CD4-positive, CD25-positive, alpha-beta regulatory T cell (primary cell): ENCODE measurements around the gene PTPRT. TPM values are rescaled to one million over a fixed set of nuclear protein-coding genes. Genes with fewer than 3 reads are reported as not detected.

ENCODE experiments used
- ATAC-seq, 2 donors: fragments of 150-1000 bp; cut with Tn5 transposase; one replicate each; pipeline ENCODE4 v1.10.0; 2021; ENCODE audit warnings: low read depth in 2 of 2, moderate number of reproducible peaks in 2 of 2, moderate library complexity in 1 of 2
- DNase-seq, 3 donors: peaks; one replicate each; pipeline versions ENCODE4 v3.0.0 to v3.0.0-alpha.2; 2012 to 2022; ENCODE audit warnings: mixed read lengths in 1 of 3
- H3K27ac ChIP-seq: one replicate; pipeline ENCODE4 v1.7.0; 2013; ENCODE audit warnings: mild to moderate bottlenecking, low read length; ENCODE audit not compliant: insufficient read depth, poor library complexity, severe bottlenecking
- H3K27me3 ChIP-seq: one replicate; pipeline ENCODE4 v1.7.0; 2013; ENCODE audit warnings: low read length; ENCODE audit not compliant: control insufficient read depth, insufficient read depth
- H3K36me3 ChIP-seq: one replicate; pipeline ENCODE4 v1.7.0; 2013; ENCODE audit warnings: mild to moderate bottlenecking, low read length, moderate library complexity; ENCODE audit not compliant: control insufficient read depth, insufficient read depth
- H3K4me1 ChIP-seq: 2 replicates; pipeline ENCODE4 v1.7.0; 2013; ENCODE audit warnings: mild to moderate bottlenecking, low read length; ENCODE audit not compliant: insufficient read depth, control insufficient read depth, poor library complexity, severe bottlenecking
- H3K4me3 ChIP-seq: one replicate; pipeline ENCODE4 v1.7.0; 2013; ENCODE audit warnings: low read depth, mild to moderate bottlenecking, low read length, moderate library complexity
- H3K9me3 ChIP-seq, 2 experiments: 1 replicate in 1 of 2; 2 replicates in 1 of 2; pipeline ENCODE4 v1.7.0; 2013; ENCODE audit warnings: low read length in 2 of 2, mild to moderate bottlenecking in 1 of 2, moderate library complexity in 1 of 2; ENCODE audit not compliant: control insufficient read depth in 2 of 2
- H3K27ac Mint-ChIP-seq, 3 donors: one replicate each; pipeline ENCODE4 v1.8.0; 2020 to 2022; ENCODE audit warnings: mild to moderate bottlenecking in 3 of 3, mixed read lengths in 3 of 3, moderate library complexity in 2 of 3
- H3K27me3 Mint-ChIP-seq: one replicate; pipeline ENCODE4 v1.8.0; 2022; ENCODE audit warnings: mild to moderate bottlenecking, mixed read lengths
- H3K36me3 Mint-ChIP-seq: one replicate; pipeline ENCODE4 v1.8.0; 2020; ENCODE audit warnings: mixed read lengths
- H3K4me1 Mint-ChIP-seq, 4 donors: one replicate each; pipeline ENCODE4 v1.8.0; 2020 to 2022; ENCODE audit warnings: mixed read lengths in 4 of 4, mild to moderate bottlenecking in 1 of 4
- H3K4me3 Mint-ChIP-seq, 4 donors: one replicate each; pipeline ENCODE4 v1.8.0; 2020 to 2022; ENCODE audit warnings: mild to moderate bottlenecking in 4 of 4, mixed read lengths in 4 of 4, moderate library complexity in 3 of 4
- H3K9me3 Mint-ChIP-seq, 7 donors: one replicate each; pipeline ENCODE4 v1.8.0; 2020 to 2022; ENCODE audit warnings: mixed read lengths in 7 of 7, mild to moderate bottlenecking in 3 of 7, moderate library complexity in 2 of 7
- polyA plus RNA-seq, 4 donors: library from polyadenylated mRNA; unstranded; fragments of 300-500 nt; fragmentation: Illumina TruSeq; gene quantifications; one replicate each; pipeline ENCODE4 v1.2.3, GENCODE V29; 2021
- total RNA-seq: library from RNA; stranded (reverse); gene quantifications from one replicate; pipeline ENCODE4 v1.2.3, GENCODE V29; 2022

The PTPRT gene
- total and polyA plus RNA-seq, 5 donors from 2014 or later = not detected

DNA sequence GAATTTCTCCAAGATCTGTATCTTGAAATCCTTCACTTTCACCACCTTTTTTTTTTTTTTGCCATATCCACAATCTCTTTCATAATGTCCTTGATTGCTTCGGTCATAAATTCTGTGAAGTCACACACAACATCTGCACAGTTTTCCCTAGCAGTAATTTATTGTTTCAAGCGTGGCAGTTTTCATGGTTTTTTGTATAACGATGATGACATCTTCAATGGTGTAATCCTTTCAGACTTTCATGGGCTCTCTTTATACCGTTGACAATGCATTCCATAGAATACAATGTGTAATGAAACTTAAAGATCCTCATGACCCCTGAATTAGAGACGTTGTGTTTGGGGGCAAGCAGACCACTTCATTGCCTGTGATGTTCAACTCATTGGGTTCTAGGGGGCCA, 693.1 kb downstream of the PTPRT start:
- H3K27me3 Mint-ChIP-seq = no peaks in the 10 kb centered on the region
- no peaks in the 10 kb centered on the region for H3K4me1 ChIP-seq
- no peak for DNase-seq
- H3K4me1 Mint-ChIP-seq = peaks cover 0 to 2% (median 0%) of the 10 kb centered on the region in 4 donors
- no peak overlapping the region for H3K27ac ChIP-seq
- H3K4me3 ChIP-seq = no peak overlapping the region
- peaks cover 0 to 3% (median 0%) of the 10 kb centered on the region in 7 donors for H3K9me3 Mint-ChIP-seq
- H3K4me3 Mint-ChIP-seq = no peak overlapping the region
- no peak for ATAC-seq
- H3K36me3 ChIP-seq = no peaks in the 10 kb centered on the region
- no peaks in the 10 kb centered on the region for H3K36me3 Mint-ChIP-seq
- H3K27ac Mint-ChIP-seq = no peak overlapping the region
- no peaks in the 10 kb centered on the region for H3K9me3 ChIP-seq
- H3K27me3 ChIP-seq = no peaks in the 10 kb centered on the region

DNA sequence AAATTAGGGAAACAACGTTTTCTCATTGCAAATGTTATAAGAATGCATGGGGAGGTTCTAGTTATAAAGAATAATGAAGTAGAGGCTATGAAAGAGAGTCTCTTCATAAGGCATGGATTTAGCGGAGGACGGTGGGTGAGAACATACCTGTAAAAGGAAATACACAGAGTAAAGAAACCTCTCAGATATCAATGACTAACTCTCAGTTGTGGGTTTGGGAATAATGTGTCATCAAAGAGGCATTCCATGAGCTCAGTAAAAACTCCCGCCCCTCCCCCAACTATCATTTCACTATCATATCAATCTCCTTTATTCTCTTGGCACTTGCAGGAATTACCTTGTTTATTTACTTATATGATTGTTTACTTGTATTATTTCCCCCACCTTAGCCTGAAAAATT, 695.4 kb downstream of the PTPRT start:
- Histone ChIP-seq H3K27me3 (no peaks in the 10 kb centered on the region), H3K36me3 (no peaks in the 10 kb centered on the region), H3K4me1 (no peaks in the 10 kb centered on the region), H3K9me3 (no peaks in the 10 kb centered on the region), H3K27ac (no peak overlapping the region), H3K4me3 (no peak overlapping the region)
- Mint-ChIP-seq H3K27ac (no peak overlapping the region), H3K4me1 (no peaks in the 10 kb centered on the region), H3K9me3 (peaks cover 0 to 4% (median 0%) of the 10 kb centered on the region in 7 donors), H3K27me3 (no peaks in the 10 kb centered on the region), H3K4me3 (no peak overlapping the region), H3K36me3 (no peaks in the 10 kb centered on the region)
- DNase-seq (no peak), ATAC-seq (no peak)

GRCh38 chr20:42493001-42493400, 696.7 kb downstream of the PTPRT start:
- DNase-seq = no peak
- no peak overlapping the region for H3K4me3 Mint-ChIP-seq

DNA sequence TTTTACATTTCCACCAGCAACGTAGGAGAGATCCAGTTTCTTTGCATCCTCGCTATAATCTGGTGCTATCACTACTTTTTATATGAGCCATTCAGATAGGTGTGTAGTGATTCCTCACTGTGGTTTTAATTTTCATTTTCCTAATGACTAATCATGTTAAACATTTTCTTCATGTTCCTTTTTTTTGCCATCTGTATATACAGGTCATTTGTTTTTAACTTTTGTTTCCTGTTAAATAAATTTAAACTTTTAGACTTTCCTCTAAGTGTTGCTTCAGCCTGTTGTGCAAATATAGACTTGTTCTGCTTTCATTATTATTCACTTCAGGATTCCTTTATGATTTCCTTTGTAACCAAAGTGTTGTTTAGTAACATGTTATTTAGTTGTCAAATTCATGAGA, 697.4 kb downstream of the PTPRT start:
- Histone ChIP-seq H3K4me1 (no peaks in the 10 kb centered on the region), H3K4me3 (no peak overlapping the region), H3K27me3 (no peaks in the 10 kb centered on the region), H3K9me3 (no peaks in the 10 kb centered on the region), H3K27ac (no peak overlapping the region), H3K36me3 (no peaks in the 10 kb centered on the region)
- Mint-ChIP-seq H3K27me3 (no peaks in the 10 kb centered on the region), H3K9me3 (peaks cover 0 to 8% (median 0%) of the 10 kb centered on the region in 7 donors), H3K27ac (no peak overlapping the region), H3K4me3 (no peak overlapping the region), H3K4me1 (no peaks in the 10 kb centered on the region), H3K36me3 (no peaks in the 10 kb centered on the region)
- DNase-seq (no peak), ATAC-seq (no peak)

More at GRCh38 chr20:42493001-42493400, 696.7 kb downstream of the PTPRT start:
- Mint-ChIP-seq H3K9me3 (peaks cover 0 to 5% (median 0%) of the 10 kb centered on the region in 7 donors), H3K36me3 (no peaks in the 10 kb centered on the region), H3K4me1 (no peaks in the 10 kb centered on the region), H3K27me3 (no peaks in the 10 kb centered on the region), H3K27ac (no peak overlapping the region)
- Histone ChIP-seq H3K27ac (no peak overlapping the region), H3K9me3 (no peaks in the 10 kb centered on the region), H3K4me3 (no peak overlapping the region), H3K4me1 (no peaks in the 10 kb centered on the region), H3K36me3 (no peaks in the 10 kb centered on the region), H3K27me3 (no peaks in the 10 kb centered on the region)
- ATAC-seq = no peak

DNA sequence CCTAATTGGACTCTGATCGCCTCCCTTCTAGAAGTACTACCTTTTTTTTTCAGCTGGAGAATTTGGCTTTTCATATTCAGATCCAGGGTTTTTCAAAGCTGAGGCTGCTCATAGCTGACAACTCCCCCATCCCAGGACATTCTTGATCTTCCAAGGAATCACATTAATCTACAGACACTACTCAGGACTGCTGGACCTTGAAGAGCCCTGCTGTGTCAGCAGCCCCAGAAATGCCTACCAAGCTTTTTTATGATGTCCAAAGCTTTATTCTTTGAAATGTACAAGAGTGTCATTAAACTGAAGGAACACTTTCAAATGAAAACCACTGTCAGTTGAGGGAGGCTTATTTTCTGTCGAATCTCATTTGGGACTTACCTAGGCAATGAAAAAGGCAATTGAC, 704.1 kb downstream of the PTPRT start:
- Mint-ChIP-seq H3K27me3 (no peaks in the 10 kb centered on the region), H3K36me3 (no peaks in the 10 kb centered on the region), H3K4me1 (no peaks in the 10 kb centered on the region), H3K27ac (no peak overlapping the region), H3K4me3 (no peak overlapping the region), H3K9me3 (peaks cover 0 to 11% (median 2%) of the 10 kb centered on the region in 7 donors)
- Histone ChIP-seq H3K4me3 (no peak overlapping the region), H3K27ac (no peak overlapping the region), H3K36me3 (no peaks in the 10 kb centered on the region), H3K27me3 (no peaks in the 10 kb centered on the region), H3K9me3 (no peaks in the 10 kb centered on the region), H3K4me1 (no peaks in the 10 kb centered on the region)
- ATAC-seq (no peak), DNase-seq (no peak)

DNA sequence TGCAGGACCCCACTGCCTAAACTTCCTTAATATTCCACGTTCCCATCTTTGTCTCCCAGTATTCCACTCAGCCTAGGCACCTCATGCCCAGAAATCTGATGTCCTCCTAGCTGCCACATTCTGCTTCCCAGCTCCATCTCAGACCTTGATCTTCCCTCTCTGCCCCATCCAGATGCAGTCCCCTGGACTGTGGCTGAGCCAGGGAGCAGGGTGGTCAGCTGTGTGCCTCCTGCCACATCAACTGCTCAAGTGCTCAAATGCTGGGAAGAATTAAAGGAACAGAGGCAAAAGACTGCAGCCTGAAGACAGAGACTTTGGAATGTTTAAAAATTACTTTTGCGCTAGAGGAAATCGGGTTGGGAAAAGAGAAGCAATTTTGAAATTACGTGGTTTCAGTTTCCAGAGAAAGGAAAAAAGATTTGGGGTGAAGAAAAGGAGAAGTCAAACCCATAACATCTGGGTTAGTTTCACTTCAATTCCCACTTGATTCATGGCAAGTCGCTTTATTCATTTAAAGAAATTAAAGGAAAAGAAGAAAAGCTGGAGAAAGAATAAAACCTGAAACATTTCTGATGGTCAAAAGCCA, 704.8 kb downstream of the PTPRT start:
- Histone ChIP-seq H3K27ac (no peak overlapping the region), H3K4me3 (no peak overlapping the region), H3K4me1 (no peaks in the 10 kb centered on the region), H3K36me3 (no peaks in the 10 kb centered on the region), H3K9me3 (no peaks in the 10 kb centered on the region), H3K27me3 (no peaks in the 10 kb centered on the region)
- Mint-ChIP-seq H3K27ac (no peak overlapping the region), H3K9me3 (peaks cover 0 to 10% (median 2%) of the 10 kb centered on the region in 7 donors), H3K36me3 (no peaks in the 10 kb centered on the region), H3K4me1 (no peaks in the 10 kb centered on the region), H3K4me3 (no peak overlapping the region), H3K27me3 (no peaks in the 10 kb centered on the region)
- DNase-seq (no peak), ATAC-seq (no peak)

- Histone ChIP-seq H3K36me3 (no peaks in the 10 kb centered on the region), H3K27ac (no peak overlapping the region), H3K9me3 (no peaks in the 10 kb centered on the region), H3K4me3 (no peak overlapping the region), H3K4me1 (no peaks in the 10 kb centered on the region), H3K27me3 (no peaks in the 10 kb centered on the region)
- no peaks in the 10 kb centered on the region for H3K27me3 Mint-ChIP-seq
- H3K4me3 Mint-ChIP-seq = no peak overlapping the region
- H3K36me3 Mint-ChIP-seq = no peaks in the 10 kb centered on the region
- ATAC-seq (no peak), DNase-seq (no peak)
- no peaks in the 10 kb centered on the region for H3K4me1 Mint-ChIP-seq
- peaks cover 0 to 10% (median 0%) of the 10 kb centered on the region in 7 donors for H3K9me3 Mint-ChIP-seq
- no peak overlapping the region for H3K27ac Mint-ChIP-seq
Observed at GRCh38 chr20:42484335-42484734, 705.4 kb downstream of the PTPRT start.

DNA sequence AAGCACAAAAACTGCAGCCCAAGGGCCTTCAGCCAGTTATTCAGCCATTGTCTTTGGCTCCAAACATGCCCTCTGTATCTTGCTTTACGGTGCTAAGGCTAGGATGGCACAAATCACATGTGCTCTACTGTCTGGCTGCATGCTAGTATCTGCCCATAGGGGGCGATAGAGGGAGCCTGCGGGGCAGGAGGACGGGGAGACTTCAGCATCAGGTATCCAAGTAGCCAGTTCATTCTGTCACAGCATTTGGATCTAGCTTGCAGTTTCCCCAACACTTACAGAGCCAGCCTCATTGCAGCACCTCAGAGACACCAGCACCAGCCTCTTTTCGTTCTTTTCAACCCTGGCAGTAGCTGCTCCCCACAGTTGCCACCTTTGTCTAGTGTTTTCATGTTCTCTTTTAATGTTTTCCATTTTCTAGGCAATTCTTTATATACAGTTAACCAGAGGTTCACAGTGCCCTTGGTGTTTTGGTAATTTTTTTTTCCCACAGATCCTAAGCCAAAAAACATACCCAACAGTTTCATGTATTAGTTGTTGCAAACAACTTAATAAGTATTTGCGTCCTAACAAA, 705.9 kb downstream of the PTPRT start:
- Histone ChIP-seq H3K27me3 (no peaks in the 10 kb centered on the region), H3K9me3 (no peaks in the 10 kb centered on the region), H3K36me3 (no peaks in the 10 kb centered on the region), H3K27ac (no peak overlapping the region), H3K4me1 (no peaks in the 10 kb centered on the region), H3K4me3 (no peak overlapping the region)
- no peak for DNase-seq
- no peak for ATAC-seq
- H3K4me1 Mint-ChIP-seq = no peaks in the 10 kb centered on the region
- no peak overlapping the region for H3K27ac Mint-ChIP-seq
- H3K36me3 Mint-ChIP-seq = no peaks in the 10 kb centered on the region
- no peak overlapping the region for H3K4me3 Mint-ChIP-seq
- peaks cover 0 to 10% (median 0%) of the 10 kb centered on the region in 7 donors for H3K9me3 Mint-ChIP-seq
- H3K27me3 Mint-ChIP-seq = no peaks in the 10 kb centered on the region
